ENCODE measurements around the gene AANAT.

Gene AANAT

DNA sequence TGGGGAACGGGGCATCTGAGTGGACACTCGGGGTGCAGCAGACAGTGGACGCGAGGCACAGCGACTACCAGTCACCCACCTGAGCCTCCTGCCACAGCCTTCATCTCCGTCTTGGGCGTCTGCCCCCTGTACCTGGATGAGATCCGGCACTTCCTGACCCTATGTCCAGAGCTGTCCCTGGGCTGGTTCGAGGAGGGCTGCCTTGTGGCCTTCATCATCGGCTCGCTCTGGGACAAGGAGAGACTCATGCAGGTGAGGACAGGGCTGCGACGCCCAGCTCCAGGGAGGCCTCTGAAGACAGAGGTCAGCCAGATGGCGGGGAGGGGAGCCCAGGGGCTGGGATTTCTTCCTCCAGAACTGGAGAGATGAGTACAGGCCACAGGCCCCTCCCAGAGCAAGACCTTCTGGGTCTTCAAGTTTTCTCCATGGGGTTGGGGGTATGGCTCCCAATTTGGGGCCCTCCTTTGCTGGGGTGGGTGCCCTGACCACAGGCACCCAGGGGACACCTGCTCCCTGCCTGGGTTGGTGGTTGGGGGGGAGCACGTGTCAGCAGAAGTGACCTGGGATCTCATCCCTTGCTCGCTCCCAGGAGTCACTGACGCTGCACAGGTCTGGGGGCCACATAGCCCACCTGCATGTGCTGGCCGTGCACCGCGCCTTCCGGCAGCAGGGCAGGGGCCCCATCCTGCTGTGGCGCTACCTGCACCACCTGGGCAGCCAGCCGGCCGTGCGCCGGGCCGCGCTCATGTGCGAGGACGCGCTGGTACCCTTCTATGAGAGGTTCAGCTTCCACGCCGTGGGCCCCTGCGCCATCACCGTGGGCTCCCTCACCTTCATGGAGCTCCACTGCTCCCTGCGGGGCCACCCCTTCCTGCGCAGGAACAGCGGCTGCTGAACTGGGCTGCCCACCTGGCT lies 1.9 kb downstream of the AANAT start:
- no peak for DNase-seq

DNA sequence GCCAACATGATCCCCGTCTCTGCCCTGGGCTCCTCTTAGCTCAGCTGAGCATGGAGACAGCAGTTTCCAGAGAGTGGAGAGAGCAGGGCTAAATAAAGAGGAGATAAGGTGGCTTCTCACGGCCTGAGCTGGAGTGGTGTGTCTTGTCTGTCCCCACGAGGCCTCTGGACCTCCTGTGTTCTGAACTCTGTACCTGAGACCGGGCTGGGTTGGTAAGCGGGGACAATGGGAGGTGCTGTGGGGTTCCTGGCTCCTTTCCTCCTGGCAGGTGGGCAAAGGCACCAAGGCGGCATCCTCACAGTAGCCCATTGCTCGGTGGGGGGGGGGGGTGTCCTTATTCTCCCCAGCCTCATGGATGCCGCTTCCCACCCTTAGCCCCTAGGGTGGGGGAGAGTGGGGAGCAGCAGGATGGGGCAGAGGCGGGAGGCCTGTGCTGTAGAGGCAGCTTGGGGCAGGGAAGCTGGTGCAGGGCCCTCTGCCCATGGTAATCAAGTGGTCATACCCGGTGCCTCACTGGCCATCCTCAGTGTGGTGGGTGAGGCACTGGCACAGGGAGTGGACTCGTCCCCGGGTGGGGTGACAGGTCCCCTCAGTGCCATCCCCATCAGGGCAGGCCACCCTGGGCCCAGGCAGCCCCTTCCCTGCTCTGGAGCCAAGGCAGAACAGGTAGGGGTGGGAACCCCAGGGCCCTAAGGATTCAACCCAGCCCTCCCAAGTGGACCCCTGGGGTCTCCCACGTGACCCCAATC lies 2.8 kb downstream of the AANAT start:
- DNase-seq, result no peak

DNA sequence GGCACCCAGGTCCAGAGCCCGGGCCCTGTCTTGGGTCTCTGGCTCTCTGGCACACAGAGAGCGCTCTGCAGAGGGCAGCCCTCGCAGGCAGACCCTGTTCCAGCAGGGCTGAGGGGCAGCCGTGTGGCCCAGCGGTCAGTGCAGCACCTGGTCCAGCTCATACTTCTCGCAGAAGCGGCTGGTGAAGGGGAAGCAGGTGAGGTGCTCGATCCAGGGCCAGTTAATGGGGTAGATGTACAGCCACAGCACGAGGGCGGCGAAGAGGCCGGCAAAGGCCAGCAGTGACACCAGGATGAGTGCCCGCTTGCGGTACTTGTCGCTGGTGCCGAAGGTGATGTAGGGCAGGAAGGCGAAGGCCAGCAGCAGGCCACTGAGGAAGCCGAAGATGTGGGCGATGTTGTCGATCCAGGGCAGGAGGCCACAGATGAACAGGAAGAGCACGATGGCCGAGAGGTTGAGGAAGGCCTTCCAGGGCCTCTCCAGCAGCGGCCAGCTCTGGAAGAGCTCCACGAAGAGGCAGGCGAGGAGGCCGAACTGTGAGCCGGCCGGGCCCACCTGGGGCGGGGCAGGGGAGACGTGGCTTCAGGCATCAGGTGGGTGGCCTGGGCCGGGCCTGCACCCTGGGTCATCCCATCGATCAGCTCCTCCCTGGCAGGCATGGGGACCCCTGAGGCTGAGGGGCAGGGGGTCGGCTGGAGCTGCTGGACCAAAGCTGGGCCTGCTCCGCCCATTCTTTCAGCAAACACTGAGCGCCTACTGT lies 4.3 kb downstream of the AANAT start:
- no peak for DNase-seq

DNA sequence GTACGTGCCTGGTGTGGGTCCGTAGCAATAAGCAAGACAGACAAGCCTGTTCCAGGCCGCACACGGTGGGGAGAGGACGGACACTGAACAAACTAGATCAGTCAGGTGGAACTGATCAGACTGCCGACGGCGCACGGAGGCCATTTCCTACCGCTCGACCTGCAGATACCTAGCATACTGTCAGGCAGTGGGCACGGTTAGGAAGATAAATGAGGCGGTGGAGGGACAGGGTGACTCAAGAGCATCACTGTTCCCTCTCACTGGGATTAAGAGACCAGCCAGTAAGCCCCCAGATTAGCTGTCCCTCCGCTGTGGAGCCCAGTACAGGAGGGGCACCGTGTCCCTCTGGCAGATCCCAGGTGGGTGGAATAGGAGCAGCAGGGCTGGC lies 4.8 kb downstream of the AANAT start:
- no peak for DNase-seq

DNA sequence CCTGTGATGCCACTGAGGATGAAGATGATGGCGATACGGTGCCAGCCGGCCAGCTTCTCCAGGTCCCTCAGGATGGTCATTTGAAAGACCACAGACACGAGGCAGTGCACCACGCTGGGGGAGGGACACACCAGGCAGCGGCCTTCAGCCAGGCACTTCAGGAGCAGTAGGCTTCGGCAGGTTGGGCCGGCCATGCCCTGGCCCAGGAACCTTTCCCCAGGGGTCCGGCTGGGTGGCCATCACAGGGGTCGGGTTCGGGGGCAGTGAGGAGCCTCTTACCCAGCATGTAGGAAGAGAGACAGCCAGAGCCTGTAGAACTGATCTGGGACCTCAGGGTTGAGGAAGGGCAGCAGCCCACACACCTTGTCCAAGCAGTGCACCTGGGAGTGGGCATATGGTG lies 5.3 kb downstream of the AANAT start:
- DNase-seq, result no peak

DNA sequence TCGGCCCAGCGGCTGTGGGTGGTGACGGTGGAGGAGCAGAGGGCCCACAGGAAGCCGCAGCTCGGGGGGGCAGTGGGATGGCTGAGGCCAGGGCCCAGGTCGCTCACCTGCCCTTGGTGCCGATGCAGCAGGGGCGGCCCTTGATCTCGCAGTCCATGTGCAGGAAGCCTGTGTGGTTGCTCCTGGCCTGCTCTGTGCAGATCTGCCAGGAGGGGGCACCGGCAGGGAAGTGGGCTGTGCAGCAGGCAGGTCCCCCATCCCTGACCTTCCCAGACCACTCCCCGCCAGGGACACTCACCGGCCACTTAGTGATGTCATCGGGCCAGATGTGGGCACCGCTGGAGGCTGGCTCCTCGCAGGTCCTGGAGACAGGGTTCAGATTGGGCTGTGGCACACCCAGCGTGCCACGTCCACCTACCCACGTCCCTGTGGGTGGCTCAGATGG lies 6.2 kb downstream of the AANAT start:
- no peak for DNase-seq

DNA sequence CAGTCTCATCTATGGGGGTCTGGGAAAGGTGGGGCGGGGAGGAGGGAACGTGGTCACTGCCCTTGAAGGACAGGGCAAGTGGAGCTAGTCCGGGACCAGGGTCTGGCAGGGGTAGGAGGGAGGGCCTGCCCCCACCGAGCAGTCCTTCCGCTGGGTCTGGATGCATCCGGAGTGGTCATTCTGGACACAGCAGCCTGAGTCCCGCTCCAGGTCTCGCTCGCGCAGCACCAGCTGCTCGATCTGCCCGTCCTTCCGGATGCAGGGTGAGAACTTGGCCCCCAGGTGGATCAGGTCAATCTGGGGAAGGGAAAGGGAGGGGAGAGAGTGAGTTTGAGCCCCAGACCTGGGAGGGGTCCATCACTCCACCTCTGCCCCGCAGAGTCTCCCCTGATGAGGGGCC lies 6.8 kb downstream of the AANAT start:
- no peak for DNase-seq

DNA sequence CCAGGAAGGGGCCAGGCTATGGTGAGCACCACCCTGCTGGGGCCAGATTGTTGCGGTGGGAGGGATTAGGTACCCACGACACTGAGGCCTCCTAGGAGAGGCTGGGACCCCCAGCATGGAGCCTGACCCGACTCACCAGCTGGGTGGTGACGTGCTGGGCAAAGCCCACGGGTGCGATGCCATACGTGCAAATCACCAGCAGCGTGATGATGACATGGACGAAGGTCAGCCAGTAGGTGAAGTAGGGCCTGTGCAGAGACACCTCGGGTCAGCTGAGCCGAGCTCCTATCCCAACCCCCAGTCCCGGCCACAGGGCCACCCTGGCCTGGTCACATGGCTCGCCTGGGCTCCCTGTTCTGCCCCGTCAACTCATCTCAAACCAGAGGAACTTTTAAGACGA lies 7.5 kb downstream of the AANAT start:
- DNase-seq, result no peak

DNA sequence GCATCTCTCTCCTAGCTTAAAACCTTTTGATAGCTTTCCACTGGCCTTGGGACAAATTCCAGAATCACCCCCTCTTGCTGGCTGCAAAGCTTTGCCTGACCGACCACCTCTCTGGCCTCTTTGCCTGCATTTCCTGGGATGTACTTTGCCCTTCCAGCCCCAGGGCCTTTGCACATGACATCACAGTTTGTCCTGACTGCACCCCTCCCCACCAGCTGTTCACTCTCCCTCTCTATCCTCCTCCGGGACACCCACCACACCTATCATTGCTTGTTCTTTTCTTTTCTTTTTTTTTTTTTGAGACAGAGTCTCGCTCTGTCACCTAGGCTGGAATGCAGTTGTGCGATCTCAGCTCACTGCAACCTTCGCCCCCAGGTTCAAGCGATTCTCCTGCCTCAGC lies 7.9 kb downstream of the AANAT start:
- DNase-seq, result no peak

DNA sequence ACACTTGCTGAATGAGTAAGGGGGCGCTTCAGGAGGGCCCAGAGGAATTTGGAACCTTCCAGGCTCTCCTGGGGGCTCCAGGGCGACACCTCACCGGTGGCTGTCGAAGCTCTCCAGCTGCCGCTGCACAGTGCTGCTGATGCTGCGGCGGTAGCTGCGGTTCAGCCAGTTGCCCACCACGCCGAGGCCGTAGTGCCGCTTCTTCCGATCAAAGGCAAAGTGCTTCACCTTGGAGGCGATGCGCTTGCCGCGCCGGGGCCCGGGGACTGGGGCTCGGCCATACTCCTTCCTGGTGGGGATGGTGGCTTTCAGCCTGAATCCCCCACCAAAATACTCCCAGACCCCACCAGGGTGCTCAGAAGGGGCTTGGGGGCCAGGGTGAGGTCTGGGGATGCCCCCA lies 9.3 kb downstream of the AANAT start:
- DNase-seq, result no peak

DNA sequence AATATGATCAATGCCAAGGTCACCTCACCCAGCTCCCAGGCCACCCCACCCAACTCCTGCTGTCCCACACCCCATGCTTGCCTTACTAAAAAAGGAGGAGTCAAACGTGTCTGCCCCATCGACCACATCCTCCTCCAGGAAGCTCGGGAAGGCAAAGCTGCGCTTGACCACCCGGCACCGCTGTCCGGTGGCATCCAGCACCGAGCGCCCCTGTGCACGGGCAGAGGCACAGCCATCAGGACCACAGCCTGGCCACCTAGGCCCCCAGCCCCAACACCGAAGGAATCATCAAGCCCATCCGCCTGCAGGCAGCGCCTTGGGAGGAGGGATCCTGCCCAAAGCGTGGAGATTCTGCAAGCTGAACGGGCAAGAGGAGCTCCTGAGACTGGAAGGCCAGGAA lies 10.2 kb downstream of the AANAT start:
- no peak for DNase-seq

DNA sequence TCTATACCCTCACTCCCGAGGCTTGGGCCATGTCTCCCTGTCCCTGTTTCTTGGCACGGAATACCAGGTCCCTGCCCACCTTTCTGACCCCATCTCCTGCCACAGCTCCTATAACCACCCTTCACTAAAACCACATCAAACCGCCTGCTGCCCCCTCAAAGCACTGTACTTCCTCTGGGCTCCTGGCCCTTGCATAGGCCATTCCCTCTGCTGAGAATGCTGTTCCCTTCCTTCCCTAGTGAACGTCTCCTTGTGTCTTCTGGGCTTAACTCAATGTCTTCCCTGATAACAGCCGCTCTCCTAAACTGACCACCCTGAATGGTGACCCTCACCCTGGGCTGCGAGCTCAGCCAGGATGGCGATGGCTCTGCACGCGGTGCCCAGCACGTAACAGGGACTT lies 10.7 kb downstream of the AANAT start:
- no peak for DNase-seq

DNA sequence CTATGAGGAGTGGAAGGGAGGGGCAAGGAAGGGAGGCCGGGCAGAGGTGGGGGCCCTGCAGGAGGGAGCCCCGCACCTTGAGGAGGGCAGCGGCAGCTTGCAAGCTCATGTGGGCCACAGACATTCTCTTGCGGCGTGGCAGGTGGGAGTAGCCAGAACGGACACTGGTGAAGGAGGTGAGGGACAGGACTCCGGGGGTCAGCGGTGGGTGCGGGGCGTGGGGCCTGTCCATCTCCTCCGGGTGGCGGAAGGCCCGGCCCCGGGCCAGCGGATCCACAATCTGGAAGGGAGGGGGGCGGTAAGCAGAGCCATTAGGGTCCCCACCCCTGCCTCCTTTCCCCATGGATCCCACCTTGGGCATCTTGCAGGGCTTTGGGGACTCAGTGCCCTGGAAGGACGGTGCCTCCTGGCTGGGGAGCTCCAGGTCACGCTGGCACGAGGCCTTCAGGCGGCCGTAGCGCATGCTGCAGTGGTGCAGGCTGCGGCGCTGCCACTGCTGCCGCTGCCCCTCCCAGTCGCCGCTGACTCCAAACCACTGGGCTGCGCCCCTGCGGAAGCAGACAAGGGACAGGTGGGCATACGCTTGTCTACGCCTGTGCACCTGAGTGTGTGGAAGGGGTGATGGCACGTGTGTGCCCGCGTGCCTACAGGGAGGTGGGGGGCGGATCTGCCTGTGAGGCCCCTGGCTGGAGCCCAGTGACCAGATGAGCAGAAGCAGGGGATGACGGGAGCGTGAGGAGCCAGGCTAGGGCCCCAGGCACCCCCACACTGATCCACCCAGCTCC lies 11.5 kb downstream of the AANAT start:
- no peak for DNase-seq

DNA sequence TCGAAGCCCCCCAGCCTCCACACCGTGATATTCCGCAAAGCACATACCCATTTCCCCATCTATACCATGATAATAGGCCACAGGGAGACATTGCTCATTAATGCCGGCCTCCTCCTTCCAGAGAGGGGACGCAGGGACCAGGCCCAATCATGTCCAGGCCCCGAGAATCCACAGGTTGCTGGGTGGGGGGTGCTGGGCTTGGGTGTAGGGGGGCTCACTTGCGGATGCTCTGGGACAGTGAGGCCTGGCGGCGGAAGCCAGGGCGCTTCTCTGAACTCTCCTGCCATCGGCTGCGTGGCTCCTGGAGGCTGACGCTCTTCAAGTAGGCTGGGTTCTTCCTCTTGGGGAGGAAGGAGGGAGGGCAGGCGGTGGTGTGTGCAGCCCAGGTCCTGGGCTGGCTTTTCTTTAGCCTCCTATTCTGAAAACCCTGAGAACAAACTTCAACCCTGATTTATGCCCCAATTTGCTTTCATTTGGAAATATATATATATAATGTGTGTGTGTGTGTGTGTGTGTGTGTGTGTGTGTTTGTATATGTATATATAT lies 12.2 kb downstream of the AANAT start:
- no peak for DNase-seq

DNA sequence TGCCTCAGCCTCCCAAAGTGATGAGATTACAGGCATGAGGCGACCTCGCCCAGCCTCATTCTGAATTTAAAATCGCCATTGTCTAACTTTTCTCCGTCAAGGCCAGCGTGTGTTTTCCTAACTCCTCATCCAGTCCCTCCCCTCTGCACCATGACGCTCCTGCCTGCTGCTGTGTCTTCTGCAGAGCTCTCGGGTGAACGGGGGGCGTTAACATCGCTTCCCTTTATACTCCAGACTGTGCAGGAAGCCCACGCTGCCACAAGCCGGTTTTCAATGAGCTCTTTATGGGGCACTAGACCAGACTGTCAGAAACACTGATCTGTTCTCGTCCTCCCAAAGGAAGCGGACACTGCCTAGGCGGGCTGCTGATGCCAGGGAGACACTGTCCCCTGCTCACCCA lies 13.2 kb downstream of the AANAT start:
- no peak for DNase-seq

DNA sequence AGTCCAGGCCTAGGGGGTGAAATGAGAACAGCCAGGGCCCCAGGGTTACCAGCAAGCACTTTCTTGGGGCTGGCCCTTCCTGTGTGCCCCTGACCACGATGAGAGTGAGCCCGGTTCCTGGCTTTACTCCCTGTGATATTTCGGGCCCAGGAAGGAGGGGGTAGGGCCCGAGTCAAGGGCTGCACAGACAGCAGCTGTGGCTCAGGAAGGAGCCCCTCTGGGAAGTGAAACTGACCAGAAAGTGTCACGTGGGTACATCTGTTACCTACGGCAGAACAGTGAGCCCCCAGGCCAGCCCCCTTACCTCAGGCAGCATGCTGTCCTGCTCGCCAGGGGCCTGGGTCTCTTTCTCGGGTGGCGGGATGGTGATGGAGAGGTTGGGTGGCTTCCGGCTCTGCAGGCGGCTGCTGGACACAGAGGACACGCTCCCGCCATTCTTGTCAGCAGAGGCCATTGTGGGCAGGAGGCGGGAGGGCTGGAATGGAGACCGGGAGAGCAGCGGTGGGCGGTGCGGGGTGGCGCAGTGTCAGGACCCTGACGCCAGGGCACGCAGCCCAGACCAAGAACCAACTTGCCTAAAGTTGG lies 13.8 kb downstream of the AANAT start:
- DNase-seq, result no peak

DNA sequence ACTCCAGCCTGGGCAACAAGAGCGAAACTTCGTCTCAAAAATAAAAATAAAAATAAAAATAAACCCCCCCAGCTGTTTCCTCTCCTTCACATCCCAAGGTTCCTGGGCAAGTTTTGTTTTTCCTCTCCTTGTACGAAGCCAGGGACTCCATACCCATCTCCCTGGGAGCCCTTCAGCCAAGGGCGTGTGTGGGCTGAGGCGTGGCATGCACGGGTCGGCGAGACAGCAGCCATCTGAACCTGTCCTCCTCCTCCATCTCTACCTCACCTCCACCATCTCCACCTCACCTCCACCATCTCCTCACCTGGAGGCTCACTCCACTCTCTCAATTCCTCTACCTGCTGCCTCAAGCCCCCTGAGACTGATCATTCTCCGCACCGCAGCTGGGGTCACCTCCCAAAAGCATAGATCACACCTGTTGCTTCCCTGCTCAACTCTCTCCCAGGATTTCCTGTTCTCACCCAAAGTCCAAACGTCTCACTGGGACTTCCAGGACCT lies 16.9 kb downstream of the AANAT start:
- no peak for DNase-seq

DNA sequence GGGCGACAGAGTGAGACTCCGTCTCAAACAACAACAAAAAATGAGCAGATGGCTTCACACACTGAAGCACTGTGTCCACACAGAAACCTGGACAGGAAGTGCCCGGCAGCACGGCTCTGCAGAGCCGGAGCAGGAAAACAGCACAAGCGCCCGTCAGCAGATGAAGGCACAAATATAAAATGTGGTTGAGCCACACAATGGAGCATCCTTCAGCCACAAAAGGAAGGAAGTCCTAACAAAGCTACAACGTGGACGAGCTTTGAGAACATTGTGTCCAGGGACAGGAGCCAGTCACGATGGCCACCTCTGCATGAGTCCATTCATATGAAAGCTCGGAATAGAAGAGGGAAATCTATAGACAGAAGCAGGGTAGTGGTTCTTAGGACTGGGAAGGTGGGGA lies 18.2 kb downstream of the AANAT start:
- DNase-seq, result peak; percentile 20

DNA sequence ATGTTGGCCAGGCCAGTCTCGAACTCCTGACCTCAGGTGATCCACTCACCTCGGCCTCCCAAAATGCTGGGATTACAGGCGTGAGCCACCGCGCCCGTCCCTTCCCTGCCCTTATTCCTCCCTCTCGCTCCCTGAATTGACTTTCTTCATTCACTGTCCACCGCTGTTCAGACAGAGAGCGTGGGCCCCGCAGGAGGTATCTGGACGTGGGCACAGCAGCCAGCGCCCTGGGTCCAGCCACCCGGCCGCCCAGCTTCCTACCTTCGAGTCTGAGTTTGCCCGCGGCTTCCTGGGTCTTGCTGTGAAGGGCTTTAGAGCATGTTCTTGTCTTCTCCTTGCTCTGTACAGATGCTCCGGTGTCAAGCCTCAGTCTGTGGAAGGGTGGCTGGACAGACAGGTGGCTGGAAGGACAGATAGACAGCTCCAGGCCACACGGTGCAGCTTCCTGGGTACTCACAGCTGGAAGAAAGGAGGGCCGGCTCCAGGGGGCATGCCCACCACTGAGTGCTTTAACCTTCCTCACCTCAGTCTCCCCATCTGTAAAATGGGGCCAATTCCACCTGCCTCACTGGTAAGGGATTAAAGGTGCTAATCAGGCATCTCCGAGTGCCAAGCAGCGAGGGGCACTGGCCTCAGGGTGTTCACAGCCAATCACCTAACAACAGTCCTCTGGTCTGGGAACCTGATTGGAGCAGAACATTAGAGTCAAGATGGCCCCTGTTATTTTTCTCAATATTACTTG lies 20.2 kb downstream of the AANAT start:
- DNase-seq, result no peak

DNA sequence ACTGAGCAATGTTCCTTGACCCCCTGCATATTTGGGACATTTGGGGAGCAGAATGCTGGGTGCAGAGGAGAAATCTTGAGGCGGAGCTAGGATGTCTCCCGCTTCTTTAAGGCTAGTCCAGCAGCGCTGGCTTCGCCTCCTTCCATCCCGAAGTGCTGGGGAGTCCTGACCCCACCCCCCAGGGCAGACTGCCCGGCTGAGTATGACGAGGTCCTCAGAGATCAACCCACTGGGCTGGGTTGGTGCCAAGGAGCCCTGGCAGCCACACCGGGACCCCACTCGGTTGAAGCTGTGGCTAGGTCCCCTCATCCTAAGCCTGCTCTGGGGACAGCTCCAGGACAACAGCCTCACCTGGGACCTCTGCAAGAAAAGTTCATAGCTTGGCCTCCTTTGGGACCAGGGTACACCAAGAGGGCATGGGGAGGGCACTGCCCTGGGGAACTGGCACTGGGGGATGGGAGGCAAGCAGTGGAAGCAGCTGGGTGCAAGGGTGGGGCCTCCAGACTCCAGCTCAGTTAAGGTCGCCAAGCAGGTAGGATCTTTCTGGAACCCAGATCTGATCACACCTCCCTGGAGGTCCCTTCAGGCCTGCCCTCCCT lies 22.8 kb downstream of the AANAT start:
- DNase-seq, result no peak

All from NCI-H2029 treated with DMSO at 0.1 percent for 48 hours (cell line).